ENCODE data around the gene CIAO2A. TPM values are rescaled to one million over a fixed set of nuclear protein-coding genes. Genes with fewer than 3 reads are reported as not detected.

Gene CIAO2A
- polyA plus RNA-seq, 1 donor (not counting 4 experiments of a cell fraction or from before 2014, with no cell fraction given): 111 TPM

GRCh38 chr15:64112073-64112772 is 18.6 kb upstream of the CIAO2A start:
- Histone ChIP-seq H3K9me1 (ENCODE audit: control insufficient read depth, extremely low read depth, insufficient read depth, low read length) (no peaks in the 10 kb centered on the region), H3K9me3 (ENCODE audit: control insufficient read depth, low read depth, low read length) (no peaks in the 10 kb centered on the region), H3K79me2 (ENCODE audit: control insufficient read depth, insufficient read depth, low read length) (peaks cover 40% of the 10 kb centered on the region), H3K27me3 (ENCODE audit: control insufficient read depth, extremely low read depth, insufficient read depth, low read length) (no peaks in the 10 kb centered on the region), H3K36me3 (ENCODE audit: control insufficient read depth in 2 of 2, extremely low read depth in 1 of 2, insufficient read depth in 2 of 2, low read length in 2 of 2) (peaks cover 5 to 11% of the 10 kb centered on the region in 2 experiments), H3K9ac (ENCODE audit: control insufficient read depth, extremely low read depth, insufficient read depth, low read length) (no peak overlapping the region), H3K4me2 (ENCODE audit: control insufficient read depth, extremely low read depth, insufficient read depth, low read depth, low read length) (no peak overlapping the region), H3K4me1 (ENCODE audit: control insufficient read depth, extremely low read depth, insufficient read depth, low read length) (no peaks in the 10 kb centered on the region), H4K20me1 (ENCODE audit: control insufficient read depth, extremely low read depth, insufficient read depth, low read length) (no peaks in the 10 kb centered on the region), H2AFZ (ENCODE audit: control insufficient read depth, low read length) (no peak overlapping the region), H3K27ac (ENCODE audit: control insufficient read depth, insufficient read depth, low read length) (no peak overlapping the region), H3K4me3 (ENCODE audit: control insufficient read depth in 2 of 3, extremely low read depth in 1 of 3, insufficient read depth in 2 of 3, low read depth in 1 of 3, low read length in 3 of 3) (no peak overlapping the region)
- dilution Hi-C loops (cut with MboI; ENCODE audit: extremely low pct_ligation_motif_present, low sequenced_read_pairs): no loop called here
- FAIRE-seq (no peak), DNase-seq (ENCODE audit: low read depth, low spot score) (no peak)
- no peak for TF ChIP-seq EZH2 (IDR thresholded peaks at IDR 0.05; ENCODE audit: low read length)
- no peak for TF ChIP-seq CTCF (optimal IDR thresholded peaks at IDR 0.05 in 1 of 3, IDR thresholded peaks at IDR 0.05 in 1 of 3, conservative IDR thresholded peaks at IDR 0.05 in 1 of 3; ENCODE audit: extremely low read depth in 1 of 3, insufficient read depth in 2 of 3, low read length in 3 of 3)

GRCh38 chr15:64111679-64112050 is 18.0 kb upstream of the CIAO2A start:
- H3K9me3 ChIP-seq (ENCODE audit: control insufficient read depth, low read depth, low read length): no peaks in the 10 kb centered on the region
- no peaks in the 10 kb centered on the region for H3K4me1 ChIP-seq (ENCODE audit: control insufficient read depth, extremely low read depth, insufficient read depth, low read length)
- dilution Hi-C loops (cut with MboI; ENCODE audit: extremely low pct_ligation_motif_present, low sequenced_read_pairs): no loop called here
- peaks cover 46% of the 10 kb centered on the region for H3K79me2 ChIP-seq (ENCODE audit: control insufficient read depth, insufficient read depth, low read length)
- H3K9ac ChIP-seq (ENCODE audit: control insufficient read depth, extremely low read depth, insufficient read depth, low read length): no peak overlapping the region
- H3K36me3 ChIP-seq (ENCODE audit: control insufficient read depth in 2 of 2, extremely low read depth in 1 of 2, insufficient read depth in 2 of 2, low read length in 2 of 2): peaks cover 5 to 13% of the 10 kb centered on the region in 2 experiments
- no peak for DNase-seq (ENCODE audit: low read depth, low spot score)
- FAIRE-seq: no peak
- no peaks in the 10 kb centered on the region for H3K9me1 ChIP-seq (ENCODE audit: control insufficient read depth, extremely low read depth, insufficient read depth, low read length)
- no peak overlapping the region for H2AFZ ChIP-seq (ENCODE audit: control insufficient read depth, low read length)
- TF ChIP-seq CTCF (optimal IDR thresholded peaks at IDR 0.05 in 1 of 3, IDR thresholded peaks at IDR 0.05 in 1 of 3, conservative IDR thresholded peaks at IDR 0.05 in 1 of 3; ENCODE audit: extremely low read depth in 1 of 3, insufficient read depth in 2 of 3, low read length in 3 of 3) (no peak), EZH2 (IDR thresholded peaks at IDR 0.05; ENCODE audit: low read length) (no peak)
- H3K27me3 ChIP-seq (ENCODE audit: control insufficient read depth, extremely low read depth, insufficient read depth, low read length): no peaks in the 10 kb centered on the region
- no peak overlapping the region for H3K4me2 ChIP-seq (ENCODE audit: control insufficient read depth, extremely low read depth, insufficient read depth, low read depth, low read length)
- H3K4me3 ChIP-seq (ENCODE audit: control insufficient read depth in 2 of 3, extremely low read depth in 1 of 3, insufficient read depth in 2 of 3, low read depth in 1 of 3, low read length in 3 of 3): no peak overlapping the region
- no peaks in the 10 kb centered on the region for H4K20me1 ChIP-seq (ENCODE audit: control insufficient read depth, extremely low read depth, insufficient read depth, low read length)
- no peak overlapping the region for H3K27ac ChIP-seq (ENCODE audit: control insufficient read depth, insufficient read depth, low read length)

All from keratinocyte (primary cell).